ENCODE data around the gene KCNH8.
A peak's percentile ranks its signal among the peaks of the same experiment; 100 is the strongest.

Gene KCNH8

GRCh38 chr3:19148768-19149091, 420 bp downstream of the KCNH8 start:
- no peak for TF ChIP-seq CTCF (conservative IDR thresholded peaks at IDR 0.05; ENCODE audit: control insufficient read depth, insufficient read depth, low read depth, low read length)
- DNase-seq (ENCODE audit: low read depth) = no peak
- no peak overlapping the region for H3K4me3 ChIP-seq (ENCODE audit: control insufficient read depth, low read depth, low read length)

- DNase-seq (ENCODE audit: low read depth) = peak; percentile 12
- no peak for TF ChIP-seq CTCF (conservative IDR thresholded peaks at IDR 0.05; ENCODE audit: control insufficient read depth, insufficient read depth, low read depth, low read length)
- no peak overlapping the region for H3K4me3 ChIP-seq (ENCODE audit: control insufficient read depth, low read depth, low read length)
Measured at GRCh38 chr3:19149368-19149767, 1.1 kb downstream of the KCNH8 start.

- no peak overlapping the region for H3K4me3 ChIP-seq (ENCODE audit: control insufficient read depth, low read depth, low read length)
- no peak for DNase-seq (ENCODE audit: low read depth)
- TF ChIP-seq CTCF (conservative IDR thresholded peaks at IDR 0.05; ENCODE audit: control insufficient read depth, insufficient read depth, low read depth, low read length) = no peak
Measured at GRCh38 chr3:19151171-19151570, 2.9 kb downstream of the KCNH8 start.

- no peak for DNase-seq (ENCODE audit: low read depth)
- H3K4me3 ChIP-seq (ENCODE audit: control insufficient read depth, low read depth, low read length) = no peak overlapping the region
- TF ChIP-seq CTCF (conservative IDR thresholded peaks at IDR 0.05; ENCODE audit: control insufficient read depth, insufficient read depth, low read depth, low read length) = no peak
Measured at GRCh38 chr3:19154693-19155250, 6.5 kb downstream of the KCNH8 start.

- no peak for DNase-seq (ENCODE audit: low read depth)
- no peak for TF ChIP-seq CTCF (conservative IDR thresholded peaks at IDR 0.05; ENCODE audit: control insufficient read depth, insufficient read depth, low read depth, low read length)
- no peak overlapping the region for H3K4me3 ChIP-seq (ENCODE audit: control insufficient read depth, low read depth, low read length)
Measured at GRCh38 chr3:19155375-19155774, 7.1 kb downstream of the KCNH8 start.

- no peak for TF ChIP-seq CTCF (conservative IDR thresholded peaks at IDR 0.05; ENCODE audit: control insufficient read depth, insufficient read depth, low read depth, low read length)
- DNase-seq (ENCODE audit: low read depth) = no peak
- H3K4me3 ChIP-seq (ENCODE audit: control insufficient read depth, low read depth, low read length) = no peak overlapping the region
Measured at GRCh38 chr3:19159966-19160635, 11.8 kb downstream of the KCNH8 start.

All from fibroblast of mammary gland (primary cell).